PC-9 (cell line): ENCODE measurements around the gene EML1.

Experiments used
- CTCF ChIP-seq: fragments of 200-600 bp; sonication (generic); conservative IDR thresholded peaks from 2 replicates; pipeline ENCODE4 v1.6.1; 2017; ENCODE audit warnings: mixed run types, antibody characterized with exemption, mild to moderate bottlenecking, moderate library complexity
- EZH2 ChIP-seq: fragments of 200-600 bp; sonication (generic); IDR thresholded peaks from 2 replicates; pipeline ENCODE4 v1.8.0; 2017; ENCODE audit warnings: antibody characterized with exemption, low read depth

DNA sequence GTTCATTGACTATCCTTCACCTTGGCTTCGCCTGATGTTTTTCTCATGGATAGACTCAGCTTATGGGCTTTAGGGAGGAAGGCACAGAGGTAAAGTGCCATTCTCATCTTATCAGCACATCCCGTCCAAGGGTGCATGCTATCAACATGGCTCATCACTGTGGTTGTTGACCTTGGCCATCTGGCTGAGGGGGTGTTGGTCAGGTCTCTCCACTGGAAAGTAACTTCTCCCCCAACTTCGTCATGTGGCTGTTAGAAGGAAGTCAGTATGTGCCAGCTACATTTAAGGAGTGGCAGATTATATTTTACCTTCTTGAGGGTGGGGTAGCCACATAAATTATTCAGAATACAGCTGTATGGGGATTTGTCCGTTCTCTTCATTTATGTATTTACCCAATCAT is 68.9 kb downstream of the EML1 start:
- TF ChIP-seq CTCF (no peak), EZH2 (no peak)
